PC-9 (cell line): ENCODE data around the gene CHRDL2.

Experiments used
- CTCF ChIP-seq: fragments of 200-600 bp; sonication (generic); conservative IDR thresholded peaks from 2 replicates; pipeline ENCODE4 v1.6.1; 2017; ENCODE audit warnings: mixed run types, antibody characterized with exemption, mild to moderate bottlenecking, moderate library complexity
- EZH2 ChIP-seq: fragments of 200-600 bp; sonication (generic); IDR thresholded peaks from 2 replicates; pipeline ENCODE4 v1.8.0; 2017; ENCODE audit warnings: antibody characterized with exemption, low read depth

- TF ChIP-seq CTCF (no peak), EZH2 (no peak)
Measured at GRCh38 chr11:74755395-74755995, 24.3 kb upstream of the CHRDL2 start.
